COLO829 (cell line): ENCODE results near the gene TMPRSS6.

ENCODE experiments used
- DNase-seq: peaks from one replicate; pipeline ENCODE4 v3.0.0; 2012; ENCODE audit warnings: low spot score

TMPRSS6 gene

GRCh38 chr22:37140686-37141323, 31.3 kb upstream of the TMPRSS6 start:
- DNase-seq = no peak

- no peak for DNase-seq
These were observed 30.2 kb upstream of the TMPRSS6 start for GRCh38 chr22:37139762-37140161.

- no peak for DNase-seq
These were observed 29.5 kb upstream of the TMPRSS6 start for GRCh38 chr22:37138849-37139561.

GRCh38 chr22:37137903-37138665, 28.6 kb upstream of the TMPRSS6 start:
- DNase-seq = no peak

GRCh38 chr22:37137131-37137530, 27.6 kb upstream of the TMPRSS6 start:
- no peak for DNase-seq

- DNase-seq = no peak
These were observed 25.5 kb upstream of the TMPRSS6 start for GRCh38 chr22:37135023-37135422.

GRCh38 chr22:37133304-37134018, 23.9 kb upstream of the TMPRSS6 start:
- DNase-seq = no peak

GRCh38 chr22:37132773-37133172, 23.3 kb upstream of the TMPRSS6 start:
- no peak for DNase-seq

- DNase-seq = no peak
These were observed 20.4 kb upstream of the TMPRSS6 start for GRCh38 chr22:37129866-37130441.

- no peak for DNase-seq
These were observed 19.2 kb upstream of the TMPRSS6 start for GRCh38 chr22:37128555-37129281.

GRCh38 chr22:37127350-37127878, 17.9 kb upstream of the TMPRSS6 start:
- no peak for DNase-seq

GRCh38 chr22:37126882-37127281, 17.4 kb upstream of the TMPRSS6 start:
- DNase-seq = no peak

GRCh38 chr22:37126383-37126782, 16.9 kb upstream of the TMPRSS6 start:
- DNase-seq = no peak

- no peak for DNase-seq
These were observed 14.1 kb upstream of the TMPRSS6 start for GRCh38 chr22:37123649-37124048.

GRCh38 chr22:37122598-37123180, 13.2 kb upstream of the TMPRSS6 start:
- no peak for DNase-seq

- DNase-seq = no peak
These were observed 12.5 kb upstream of the TMPRSS6 start for GRCh38 chr22:37121887-37122591.

GRCh38 chr22:37120569-37121340, 11.2 kb upstream of the TMPRSS6 start:
- DNase-seq = no peak

- no peak for DNase-seq
These were observed 10.4 kb upstream of the TMPRSS6 start for GRCh38 chr22:37119872-37120271.

- DNase-seq = no peak
These were observed 8.6 kb upstream of the TMPRSS6 start for GRCh38 chr22:37118083-37118482.
